Osteocyte (in vitro differentiated cells): Measurements from ENCODE around the gene ADAM11. TPM values are rescaled to one million over a fixed set of nuclear protein-coding genes. Genes with fewer than 3 reads are reported as not detected.

Experiments used
- DNase-seq: peaks from one replicate; pipeline ENCODE4 v3.0.0; 2021; ENCODE audit warnings: mixed read lengths; ENCODE audit not compliant: unreplicated experiment; ENCODE audit errors: extremely low spot score
- H3K27ac Mint-ChIP-seq: one replicate; pipeline ENCODE4 v1.8.0; 2021; ENCODE audit warnings: mild to moderate bottlenecking, mixed read lengths; ENCODE audit not compliant: unreplicated experiment
- H3K27me3 Mint-ChIP-seq: one replicate; pipeline ENCODE4 v1.8.0; 2021; ENCODE audit warnings: mixed read lengths; ENCODE audit not compliant: unreplicated experiment
- H3K36me3 Mint-ChIP-seq: one replicate; pipeline ENCODE4 v1.8.0; 2021; ENCODE audit warnings: mixed read lengths; ENCODE audit not compliant: unreplicated experiment
- H3K4me1 Mint-ChIP-seq: one replicate; pipeline ENCODE4 v1.8.0; 2021; ENCODE audit warnings: mixed read lengths; ENCODE audit not compliant: unreplicated experiment
- H3K4me3 Mint-ChIP-seq: one replicate; pipeline ENCODE4 v1.8.0; 2021; ENCODE audit warnings: mild to moderate bottlenecking, moderate library complexity, mixed read lengths; ENCODE audit not compliant: unreplicated experiment
- H3K9me3 Mint-ChIP-seq: one replicate; pipeline ENCODE4 v1.8.0; 2021; ENCODE audit warnings: mixed read lengths; ENCODE audit not compliant: unreplicated experiment
- total RNA-seq: library from RNA; stranded (reverse); gene quantifications from 2 replicates; pipeline ENCODE4 v1.2.1, GENCODE V29; 2021
- TF ChIP-seq, protein P1 (sequence below): fragments of 200-600 bp; sonication (generic); IDR thresholded peaks from 2 replicates; pipeline ENCODE4 v1.5.0; 2021; ENCODE audit warnings: antibody characterized with exemption, mild to moderate bottlenecking, moderate library complexity

Gene ADAM11
- total RNA-seq, 1 donor from 2014 or later: 1.0 TPM

DNA sequence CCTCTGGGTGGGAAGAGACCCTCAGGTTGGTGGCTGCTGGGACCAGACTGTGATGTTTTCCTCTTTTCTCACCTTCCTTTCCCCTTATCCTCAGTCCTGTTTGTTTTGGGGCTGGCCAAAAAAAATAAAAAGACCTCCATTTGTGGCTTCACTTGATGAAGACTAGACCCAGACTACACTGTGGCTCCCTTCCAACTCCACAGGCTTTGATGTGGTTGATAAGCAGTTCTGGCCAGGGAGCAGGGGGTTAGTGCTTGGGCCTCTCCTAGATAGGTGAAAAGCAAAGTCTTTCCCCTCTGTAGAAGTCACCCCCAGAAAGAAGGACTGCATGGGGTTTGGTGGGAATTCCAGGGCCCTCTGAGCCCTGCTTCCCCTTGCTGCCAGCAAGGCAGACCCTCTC, 11.2 kb upstream of the ADAM11 start:
- TF ChIP-seq, protein P1, sequence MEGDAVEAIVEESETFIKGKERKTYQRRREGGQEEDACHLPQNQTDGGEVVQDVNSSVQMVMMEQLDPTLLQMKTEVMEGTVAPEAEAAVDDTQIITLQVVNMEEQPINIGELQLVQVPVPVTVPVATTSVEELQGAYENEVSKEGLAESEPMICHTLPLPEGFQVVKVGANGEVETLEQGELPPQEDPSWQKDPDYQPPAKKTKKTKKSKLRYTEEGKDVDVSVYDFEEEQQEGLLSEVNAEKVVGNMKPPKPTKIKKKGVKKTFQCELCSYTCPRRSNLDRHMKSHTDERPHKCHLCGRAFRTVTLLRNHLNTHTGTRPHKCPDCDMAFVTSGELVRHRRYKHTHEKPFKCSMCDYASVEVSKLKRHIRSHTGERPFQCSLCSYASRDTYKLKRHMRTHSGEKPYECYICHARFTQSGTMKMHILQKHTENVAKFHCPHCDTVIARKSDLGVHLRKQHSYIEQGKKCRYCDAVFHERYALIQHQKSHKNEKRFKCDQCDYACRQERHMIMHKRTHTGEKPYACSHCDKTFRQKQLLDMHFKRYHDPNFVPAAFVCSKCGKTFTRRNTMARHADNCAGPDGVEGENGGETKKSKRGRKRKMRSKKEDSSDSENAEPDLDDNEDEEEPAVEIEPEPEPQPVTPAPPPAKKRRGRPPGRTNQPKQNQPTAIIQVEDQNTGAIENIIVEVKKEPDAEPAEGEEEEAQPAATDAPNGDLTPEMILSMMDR: no peak
- Mint-ChIP-seq H3K4me3 (no peak overlapping the region), H3K4me1 (no peaks in the 10 kb centered on the region), H3K27ac (no peak overlapping the region), H3K36me3 (peaks cover 11% of the 10 kb centered on the region), H3K9me3 (no peaks in the 10 kb centered on the region), H3K27me3 (no peaks in the 10 kb centered on the region)
- no peak for DNase-seq

DNA sequence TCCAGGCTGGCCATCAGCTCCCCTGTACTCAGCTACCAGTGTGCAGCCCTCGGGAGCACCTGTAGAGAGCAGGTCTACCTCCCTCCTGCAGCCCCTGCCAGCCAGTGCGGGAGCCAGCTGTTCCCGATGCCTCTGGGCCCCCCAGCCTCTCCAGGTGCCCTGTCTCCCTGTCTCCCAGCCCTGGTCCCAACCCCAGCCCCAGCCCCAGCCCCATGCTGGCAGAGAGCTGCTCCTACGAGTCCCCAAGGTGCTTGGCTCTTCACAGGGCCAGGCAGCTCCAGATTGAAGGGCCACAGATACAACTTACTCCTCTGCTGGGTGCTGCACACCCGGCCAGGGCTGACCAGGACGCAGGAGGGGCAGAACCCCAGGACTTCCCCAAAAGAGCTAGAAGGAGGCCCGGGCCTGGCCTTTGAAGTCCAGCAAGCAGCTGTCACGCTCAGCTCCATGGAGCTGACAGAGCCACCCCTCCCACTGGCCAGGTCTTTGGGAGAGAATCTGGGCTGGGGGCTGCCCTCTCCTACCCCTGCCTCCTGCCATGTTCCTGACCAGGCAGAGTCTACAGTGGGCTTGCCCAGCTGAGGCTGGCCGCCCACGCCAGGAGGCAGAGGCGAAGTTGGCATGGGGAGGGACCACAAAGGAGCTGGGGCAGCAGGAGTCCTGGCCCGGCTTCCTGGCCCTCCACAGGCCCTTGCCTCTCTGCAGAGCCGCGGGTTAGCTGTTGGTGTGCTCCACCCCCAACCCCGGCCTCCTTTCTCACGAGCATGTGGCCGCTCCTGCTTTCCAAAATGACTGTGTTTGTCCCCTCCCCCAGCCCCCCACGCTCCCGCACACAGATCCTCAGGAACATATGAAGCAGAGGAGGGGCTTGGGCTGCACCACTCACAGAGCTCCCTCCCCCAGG, 9.5 kb upstream of the ADAM11 start:
- Mint-ChIP-seq H3K9me3 (no peaks in the 10 kb centered on the region), H3K4me3 (no peak overlapping the region), H3K36me3 (peaks cover 11% of the 10 kb centered on the region), H3K27ac (no peak overlapping the region), H3K4me1 (no peaks in the 10 kb centered on the region), H3K27me3 (no peaks in the 10 kb centered on the region)
- TF ChIP-seq, protein P1: no peak
- DNase-seq: no peak

DNA sequence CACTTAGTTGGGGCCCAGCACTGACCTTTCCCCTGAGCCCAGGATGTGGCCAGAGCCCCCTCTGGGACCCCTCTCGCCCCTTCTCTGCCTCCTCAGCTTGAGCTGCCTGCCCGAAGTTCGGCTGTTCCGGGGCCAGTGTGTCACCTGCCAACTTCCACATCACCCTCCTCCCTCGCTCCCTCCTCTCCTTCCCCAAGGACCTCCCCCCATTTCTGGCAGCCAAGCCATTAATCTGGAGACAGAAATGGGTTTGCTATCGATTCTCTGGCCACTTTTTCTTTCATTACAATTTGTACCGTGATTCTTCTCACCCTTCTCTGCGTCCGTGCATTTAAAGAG, 8.8 kb upstream of the ADAM11 start:
- TF ChIP-seq, protein P1: no peak
- H3K4me3 Mint-ChIP-seq: no peak overlapping the region
- H3K9me3 Mint-ChIP-seq: no peaks in the 10 kb centered on the region
- no peaks in the 10 kb centered on the region for H3K27me3 Mint-ChIP-seq
- no peak overlapping the region for H3K27ac Mint-ChIP-seq
- no peaks in the 10 kb centered on the region for H3K4me1 Mint-ChIP-seq
- no peak for DNase-seq
- H3K36me3 Mint-ChIP-seq: peaks cover 11% of the 10 kb centered on the region

DNA sequence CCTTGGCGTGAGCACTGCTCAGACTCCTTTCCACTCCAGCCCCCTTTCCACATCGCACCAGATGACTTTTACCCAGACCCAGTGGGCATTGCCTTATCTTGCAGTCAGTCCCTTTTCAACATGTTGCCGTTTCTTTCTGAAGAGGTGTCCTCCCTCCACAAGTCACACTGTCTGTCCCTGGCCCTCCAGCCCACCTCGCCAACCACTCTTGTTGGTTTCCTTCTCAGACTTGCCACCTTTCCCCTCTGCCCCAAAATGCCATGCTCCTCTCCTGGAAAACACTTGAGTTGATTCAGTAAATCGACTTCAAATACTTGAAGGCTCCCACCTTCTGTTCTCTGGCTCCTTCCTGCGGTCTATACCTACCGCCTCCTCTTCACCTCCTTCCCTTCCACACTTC, 7.5 kb upstream of the ADAM11 start:
- H3K4me1 Mint-ChIP-seq: no peaks in the 10 kb centered on the region
- no peak overlapping the region for H3K27ac Mint-ChIP-seq
- H3K9me3 Mint-ChIP-seq: no peaks in the 10 kb centered on the region
- no peak overlapping the region for H3K4me3 Mint-ChIP-seq
- TF ChIP-seq, protein P1: no peak
- no peak for DNase-seq
- H3K36me3 Mint-ChIP-seq: peaks cover 11% of the 10 kb centered on the region
- H3K27me3 Mint-ChIP-seq: no peaks in the 10 kb centered on the region

DNA sequence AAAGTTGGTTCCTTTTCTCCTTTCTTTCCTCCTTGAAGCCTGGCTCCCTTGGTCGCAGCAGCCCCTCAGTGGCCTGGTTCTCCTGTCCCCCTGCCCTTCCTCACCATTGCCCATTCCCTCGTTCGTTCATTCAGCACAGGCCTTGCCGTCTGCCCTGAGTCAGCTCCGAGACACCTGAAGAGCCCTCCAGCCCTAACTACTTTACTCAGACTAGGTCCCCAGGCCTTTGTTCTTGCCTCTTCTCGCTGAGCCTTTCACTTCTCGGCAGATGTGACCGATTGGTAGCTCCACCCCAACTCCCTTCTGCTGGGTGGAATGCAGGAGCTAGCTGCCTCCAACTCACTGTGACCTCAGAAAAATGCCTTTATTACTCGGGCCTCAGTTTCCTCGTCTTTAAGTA, 7.0 kb upstream of the ADAM11 start:
- DNase-seq: no peak
- no peak overlapping the region for H3K27ac Mint-ChIP-seq
- no peaks in the 10 kb centered on the region for H3K4me1 Mint-ChIP-seq
- no peak overlapping the region for H3K4me3 Mint-ChIP-seq
- H3K9me3 Mint-ChIP-seq: no peaks in the 10 kb centered on the region
- TF ChIP-seq, protein P1: no peak
- peaks cover 11% of the 10 kb centered on the region for H3K36me3 Mint-ChIP-seq
- no peaks in the 10 kb centered on the region for H3K27me3 Mint-ChIP-seq
